GM06990 (cell line): Measurements from ENCODE around the gene DNAH1.

Experiments used
- DNase-seq: peaks from one replicate; pipeline ENCODE4 v3.0.0-alpha.2; 2011; ENCODE audit not compliant: insufficient read length; ENCODE audit errors: extremely low read depth
- H3K27me3 ChIP-seq: replicated peaks from 2 replicates; pipeline ENCODE4 v1.6.0; 2011; ENCODE audit warnings: low read length; ENCODE audit not compliant: control insufficient read depth, insufficient read depth
- H3K36me3 ChIP-seq: 2 replicates; pipeline ENCODE4 v1.5.1; 2011; ENCODE audit warnings: low read length; ENCODE audit not compliant: control insufficient read depth, insufficient read depth
- H3K4me3 ChIP-seq: replicated peaks from 2 replicates; pipeline ENCODE4 v1.5.1; 2011; ENCODE audit warnings: low read depth, mild to moderate bottlenecking, control low read depth, low read length
- CTCF ChIP-seq: IDR thresholded peaks from 2 replicates; pipeline ENCODE4 v1.5.1; 2011; ENCODE audit warnings: low read length, control low read depth, mild to moderate bottlenecking, inconsistent platforms; ENCODE audit not compliant: insufficient read depth, poor library complexity, severe bottlenecking

Gene DNAH1

GRCh38 chr3:52394751-52395502, 78.8 kb downstream of the DNAH1 start:
- H3K27me3 ChIP-seq: no peaks in the 10 kb centered on the region
- H3K36me3 ChIP-seq: peaks cover 8% of the 10 kb centered on the region
- no peak for TF ChIP-seq CTCF
- H3K4me3 ChIP-seq: no peak overlapping the region
- DNase-seq: no peak

- H3K4me3 ChIP-seq: no peak overlapping the region
- H3K36me3 ChIP-seq: peaks cover 8% of the 10 kb centered on the region
- no peak for TF ChIP-seq CTCF
- no peak for DNase-seq
- H3K27me3 ChIP-seq: no peaks in the 10 kb centered on the region
Observed at GRCh38 chr3:52395503-52395865, 79.4 kb downstream of the DNAH1 start.

GRCh38 chr3:52396011-52396906, 80.1 kb downstream of the DNAH1 start:
- DNase-seq: no peak
- Histone ChIP-seq H3K36me3 (peaks cover 12% of the 10 kb centered on the region), H3K27me3 (no peaks in the 10 kb centered on the region), H3K4me3 (no peak overlapping the region)
- no peak for TF ChIP-seq CTCF

- Histone ChIP-seq H3K27me3 (no peaks in the 10 kb centered on the region), H3K36me3 (peaks cover 16% of the 10 kb centered on the region), H3K4me3 (no peak overlapping the region)
- no peak for TF ChIP-seq CTCF
- no peak for DNase-seq
Observed at GRCh38 chr3:52396907-52397591, 80.9 kb downstream of the DNAH1 start.

- no peak overlapping the region for H3K4me3 ChIP-seq
Observed at GRCh38 chr3:52397676-52398399, 81.7 kb downstream of the DNAH1 start.

More at GRCh38 chr3:52397676-52398399, 81.7 kb downstream of the DNAH1 start:
- DNase-seq: no peak
- Histone ChIP-seq H3K36me3 (peaks cover 21% of the 10 kb centered on the region), H3K27me3 (no peaks in the 10 kb centered on the region)
- TF ChIP-seq CTCF: no peak
